ENCODE measurements around the gene ELAVL3.

- TF ChIP-seq RAD21 (IDR thresholded peaks at IDR 0.05; ENCODE audit: low read length) (no peak), PBX3 (IDR thresholded peaks at IDR 0.05) (no peak), SIN3A (IDR thresholded peaks at IDR 0.05; ENCODE audit: borderline replicate concordance, low read depth, low read length) (no peak), YY1 (IDR thresholded peaks at IDR 0.05; ENCODE audit: low read depth) (no peak), FOXM1 (IDR thresholded peaks at IDR 0.05; ENCODE audit: low read depth) (no peak), POLR2AphosphoS5 (IDR thresholded peaks at IDR 0.05; ENCODE audit: low read depth, low read length) (no peak), CTCF (IDR thresholded peaks at IDR 0.05) (no peak)
These were observed 13.9 kb upstream of the ELAVL3 start for GRCh38 chr19:11494634-11495285.

All from SK-N-SH (cell line).